Mesothelial cell of epicardium (in vitro differentiated cells): ENCODE data around the gene VPS13A. TPM values are rescaled to one million over a fixed set of nuclear protein-coding genes. Genes with fewer than 3 reads are reported as not detected.

Experiments
- DNase-seq, 2 experiments: peaks; one replicate each; pipeline ENCODE4 v3.0.0; 2021; ENCODE audit warnings: low spot score in 2 of 2; ENCODE audit not compliant: unreplicated experiment in 2 of 2
- H3K27ac Mint-ChIP-seq: 2 replicates; pipeline ENCODE4 v1.8.0; 2021; ENCODE audit warnings: mixed read lengths
- H3K27me3 Mint-ChIP-seq: 2 replicates; pipeline ENCODE4 v1.8.0; 2021; ENCODE audit warnings: low read depth, mixed read lengths
- H3K36me3 Mint-ChIP-seq: 2 replicates; pipeline ENCODE4 v1.8.0; 2021; ENCODE audit warnings: mixed read lengths
- H3K4me1 Mint-ChIP-seq: 2 replicates; pipeline ENCODE4 v1.8.0; 2021; ENCODE audit warnings: mixed read lengths
- H3K4me3 Mint-ChIP-seq: 2 replicates; pipeline ENCODE4 v1.8.0; 2021; ENCODE audit warnings: mild to moderate bottlenecking, moderate library complexity, mixed read lengths
- H3K9me3 Mint-ChIP-seq: 2 replicates; pipeline ENCODE4 v1.8.0; 2021; ENCODE audit warnings: mixed read lengths
- CTCF ChIP-seq: fragments of 200-600 bp; sonication (generic); IDR thresholded peaks from one replicate; pipeline ENCODE4 v1.5.0; 2021; ENCODE audit warnings: antibody characterized with exemption; ENCODE audit not compliant: unreplicated experiment
- total RNA-seq: library from RNA; stranded (reverse); gene quantifications from 3 replicates; pipeline ENCODE4 v1.2.1, GENCODE V29; 2021

The VPS13A gene
- total RNA-seq, 1 donor from 2014 or later: 42.1 TPM

DNA sequence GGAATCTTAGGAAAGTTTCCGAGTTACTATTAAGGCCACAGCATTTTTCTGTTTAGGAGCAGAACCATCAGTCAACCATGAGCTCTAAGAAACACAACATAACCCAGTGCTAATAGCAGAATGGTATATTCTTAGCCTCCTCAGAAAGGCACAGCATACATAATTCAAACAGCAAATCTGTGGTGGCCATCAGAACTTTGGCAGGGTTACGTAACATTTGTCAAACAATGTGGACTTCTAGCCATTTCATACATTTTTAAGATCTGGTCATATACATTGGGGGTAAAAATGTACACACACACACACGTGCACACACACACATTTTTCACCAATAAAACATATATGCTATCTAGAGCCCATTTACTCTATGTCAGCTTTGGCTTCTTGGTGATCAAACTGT is 245.6 kb downstream of the VPS13A start:
- no peak for TF ChIP-seq CTCF
- Mint-ChIP-seq H3K4me1 (no peaks in the 10 kb centered on the region), H3K36me3 (no peaks in the 10 kb centered on the region), H3K9me3 (no peaks in the 10 kb centered on the region), H3K4me3 (no peak overlapping the region), H3K27ac (no peak overlapping the region), H3K27me3 (no peaks in the 10 kb centered on the region)
- DNase-seq: no peak

GRCh38 chr9:77423841-77424240 is 246.5 kb downstream of the VPS13A start:
- H3K36me3 Mint-ChIP-seq: no peaks in the 10 kb centered on the region
- H3K4me1 Mint-ChIP-seq: no peaks in the 10 kb centered on the region
- H3K9me3 Mint-ChIP-seq: no peaks in the 10 kb centered on the region
- no peak overlapping the region for H3K4me3 Mint-ChIP-seq
- H3K27me3 Mint-ChIP-seq: no peaks in the 10 kb centered on the region
- TF ChIP-seq CTCF: no peak
- no peak for DNase-seq
- H3K27ac Mint-ChIP-seq: no peak overlapping the region

GRCh38 chr9:77424993-77425392 is 247.7 kb downstream of the VPS13A start:
- Mint-ChIP-seq H3K4me3 (no peak overlapping the region), H3K27ac (no peak overlapping the region), H3K4me1 (no peaks in the 10 kb centered on the region), H3K9me3 (no peaks in the 10 kb centered on the region), H3K36me3 (no peaks in the 10 kb centered on the region), H3K27me3 (no peaks in the 10 kb centered on the region)
- TF ChIP-seq CTCF: no peak
- DNase-seq: no peak

- no peaks in the 10 kb centered on the region for H3K27me3 Mint-ChIP-seq
- no peak for DNase-seq
- no peaks in the 10 kb centered on the region for H3K9me3 Mint-ChIP-seq
- no peaks in the 10 kb centered on the region for H3K4me1 Mint-ChIP-seq
- H3K27ac Mint-ChIP-seq: no peak overlapping the region
- H3K36me3 Mint-ChIP-seq: no peaks in the 10 kb centered on the region
- TF ChIP-seq CTCF: no peak
- no peak overlapping the region for H3K4me3 Mint-ChIP-seq
These were observed 249.4 kb downstream of the VPS13A start for GRCh38 chr9:77426712-77427111.

DNA sequence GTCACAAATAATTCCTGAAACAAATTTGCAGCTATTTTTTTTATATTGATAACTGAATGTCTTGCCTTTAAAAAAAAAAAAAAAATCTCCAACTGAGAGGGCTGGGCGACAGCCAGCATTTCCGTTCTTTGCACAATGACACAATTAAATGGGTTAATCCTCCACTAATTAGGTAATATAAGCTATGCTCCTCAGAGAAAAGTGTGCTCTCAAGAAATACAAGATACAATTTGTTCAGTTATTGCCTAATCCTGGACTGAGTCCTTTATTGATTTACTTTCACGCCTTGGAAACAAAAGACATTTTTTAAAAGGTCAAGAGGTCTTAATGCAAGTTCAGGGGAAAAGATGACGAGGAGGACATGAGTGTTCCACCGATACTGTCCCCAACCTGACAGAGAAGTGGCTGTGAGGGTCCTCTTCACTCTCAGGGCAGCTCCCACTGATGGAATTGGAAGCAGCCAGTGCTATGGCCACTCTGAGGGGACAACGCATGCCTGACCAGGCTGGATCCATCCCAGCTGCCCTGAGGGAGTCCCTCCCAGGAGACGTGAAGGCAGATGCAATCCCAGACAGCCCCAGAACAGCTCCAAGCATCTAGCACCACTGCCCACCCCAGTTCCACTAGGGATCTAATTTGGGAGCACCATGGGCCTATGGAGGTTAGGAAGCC is 250.1 kb downstream of the VPS13A start:
- no peaks in the 10 kb centered on the region for H3K4me1 Mint-ChIP-seq
- no peak for DNase-seq
- no peaks in the 10 kb centered on the region for H3K36me3 Mint-ChIP-seq
- H3K4me3 Mint-ChIP-seq: no peak overlapping the region
- H3K27ac Mint-ChIP-seq: no peak overlapping the region
- no peaks in the 10 kb centered on the region for H3K9me3 Mint-ChIP-seq
- no peaks in the 10 kb centered on the region for H3K27me3 Mint-ChIP-seq
- TF ChIP-seq CTCF: no peak

DNA sequence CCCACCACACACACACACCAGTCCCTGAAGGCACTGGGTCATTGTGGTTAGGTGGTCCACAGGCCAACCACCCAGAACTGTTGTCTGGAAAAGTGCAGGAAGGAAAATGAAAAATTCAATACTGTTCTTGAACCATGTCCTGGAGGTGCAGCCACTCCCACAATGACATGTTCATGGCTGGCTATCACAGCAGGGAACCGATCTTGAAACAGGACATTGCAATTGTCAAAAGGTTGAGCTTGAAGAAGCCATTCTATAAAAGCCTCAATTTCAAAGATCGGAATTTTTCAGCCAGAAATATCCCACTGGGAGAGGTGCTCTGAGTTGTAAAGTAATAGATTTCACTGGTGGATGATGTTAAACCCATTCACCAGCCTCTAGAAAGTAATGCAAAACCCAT is 252.6 kb downstream of the VPS13A start:
- Mint-ChIP-seq H3K9me3 (no peaks in the 10 kb centered on the region), H3K27me3 (peaks cover 3% of the 10 kb centered on the region), H3K27ac (no peak overlapping the region), H3K4me1 (peaks cover 3% of the 10 kb centered on the region), H3K4me3 (no peak overlapping the region), H3K36me3 (no peaks in the 10 kb centered on the region)
- no peak for TF ChIP-seq CTCF
- no peak for DNase-seq
